ENCODE measurements around the gene LILRA5. TPM values are rescaled to one million over a fixed set of nuclear protein-coding genes. Genes with fewer than 3 reads are reported as not detected.

LILRA5 gene
- total RNA-seq, 3 donors from 2014 or later, result not detected

GRCh38 chr19:54262066-54262465 lies 50.9 kb downstream of the LILRA5 start:
- peaks cover 5% of the 10 kb centered on the region for H3K27me3 Mint-ChIP-seq (ENCODE audit: low read depth)
- no peaks in the 10 kb centered on the region for H3K4me1 Mint-ChIP-seq (ENCODE audit: low read depth)
- no peaks in the 10 kb centered on the region for H3K36me3 Mint-ChIP-seq (ENCODE audit: insufficient read depth)
- no peak for DNase-seq
- H3K9me3 Mint-ChIP-seq, result no peaks in the 10 kb centered on the region
- H3K4me3 Mint-ChIP-seq, result no peak overlapping the region
- no peak for ATAC-seq

- DNase-seq, result no peak
- H3K27me3 Mint-ChIP-seq (ENCODE audit: low read depth), result peaks cover 10% of the 10 kb centered on the region
Observed at GRCh38 chr19:54257116-54257480, 55.9 kb downstream of the LILRA5 start, which contains the start of gene LILRB5. Gene LILRB5, minus strand, starts transcription at chr19:54257273. Its CDS starts 80 bp downstream, at chr19:54257193.

More at GRCh38 chr19:54257116-54257480, 55.9 kb downstream of the LILRA5 start, which contains the start of gene LILRB5:
- no peak for ATAC-seq
- no peaks in the 10 kb centered on the region for H3K36me3 Mint-ChIP-seq (ENCODE audit: insufficient read depth)
- H3K4me3 Mint-ChIP-seq, result no peak within 1 kb of the TSS
- no peaks in the 10 kb centered on the region for H3K4me1 Mint-ChIP-seq (ENCODE audit: low read depth)
- H3K9me3 Mint-ChIP-seq, result no peaks in the 10 kb centered on the region

Other genes starting within 250 kb of the LILRA5 start
- not detected for gene VSTM1, start 249.3 kb downstream of the LILRA5 start, total RNA-seq
- gene TARM1, start 231.8 kb downstream of the LILRA5 start, total RNA-seq, result not detected
- gene OSCAR, start 212.4 kb downstream of the LILRA5 start, total RNA-seq, result under 1 TPM in 1 of 3 donors, not detected in 2; 0.11 TPM
- 100 to 1,000 TPM; 118 to 170 (median 140) TPM for gene NDUFA3, start 210.3 kb downstream of the LILRA5 start, total RNA-seq
- gene TFPT, start 197.5 kb downstream of the LILRA5 start, total RNA-seq, result 10 to 100 TPM; 32.1 to 33.8 (median 33.0) TPM
- gene PRPF31, start 197.4 kb downstream of the LILRA5 start, total RNA-seq, result 100 to 1,000 TPM; 154 to 180 (median 161) TPM
- gene CNOT3, start 175.4 kb downstream of the LILRA5 start, total RNA-seq, result 100 to 1,000 TPM in 2 of 3 donors, 10 to 100 TPM in 1; 90.8 to 102 (median 100) TPM
- 1 to 10 TPM; 5.6 to 9.7 (median 9.2) TPM for gene LENG1, start 153.4 kb downstream of the LILRA5 start, total RNA-seq
- gene TMC4, start 140.0 kb downstream of the LILRA5 start, total RNA-seq, result under 1 TPM; 0.63 to 0.98 (median 0.79) TPM
- gene MBOAT7, start 123.6 kb downstream of the LILRA5 start, total RNA-seq, result 100 to 1,000 TPM in 2 of 3 donors, 10 to 100 TPM in 1; 96.3 to 122 (median 108) TPM
- 10 to 100 TPM; 22.7 to 29.1 (median 25.9) TPM for gene TSEN34, start 121.9 kb downstream of the LILRA5 start, total RNA-seq
- gene RPS9, start 112.3 kb downstream of the LILRA5 start, total RNA-seq, result 1,000 to 10,000 TPM; 2,430 to 2,508 (median 2,489) TPM
- not detected for gene LILRB3, start 90.2 kb downstream of the LILRA5 start, total RNA-seq
- not detected for gene LILRA6, start 70.4 kb downstream of the LILRA5 start, total RNA-seq
- gene LILRB5, start 55.9 kb downstream of the LILRA5 start, total RNA-seq, result not detected
- not detected for gene LILRB2, start 32.1 kb downstream of the LILRA5 start, total RNA-seq
- not detected for gene LILRA4, start 26.0 kb upstream of the LILRA5 start, total RNA-seq
- 1 to 10 TPM; 4.7 to 6.1 (median 5.5) TPM for gene LAIR1, start 51.8 kb upstream of the LILRA5 start, total RNA-seq
- gene TTYH1, start 102.3 kb upstream of the LILRA5 start, total RNA-seq, result under 1 TPM in 1 of 3 donors, not detected in 2; 0.46 TPM
- 100 to 1,000 TPM; 138 to 157 (median 145) TPM for gene LENG8, start 136.0 kb upstream of the LILRA5 start, total RNA-seq
- gene LENG9, start 150.6 kb upstream of the LILRA5 start, total RNA-seq, result 1 to 10 TPM; 4.8 to 5.4 (median 5.2) TPM
- under 1 TPM in 1 of 3 donors, not detected in 2; 0.30 TPM for gene CDC42EP5, start 160.1 kb upstream of the LILRA5 start, total RNA-seq
- under 1 TPM; 0.35 to 0.76 (median 0.58) TPM for gene LAIR2, start 189.7 kb upstream of the LILRA5 start, total RNA-seq